Stimulated activated effector memory CD8-positive, alpha-beta T cell treated with anti-CD3 and anti-CD28 coated beads, Interleukin-12 subunit alpha, Interleukin-12 subunit beta, amount 100 ng/mL, for 72 hours (primary cell): ENCODE results near the gene PDE5A.

Experiments
- ATAC-seq: fragments of 150-1000 bp; cut with Tn5 transposase; 2 replicates; pipeline ENCODE4 v1.10.0; 2021
- DNase-seq, 2 donors: peaks; one replicate each; pipeline ENCODE4 v3.0.0; 2021 to 2022; ENCODE audit warnings: low spot score in 2 of 2
- H3K27ac Mint-ChIP-seq: one replicate; pipeline ENCODE4 v1.8.0; 2022; ENCODE audit warnings: mild to moderate bottlenecking, mixed read lengths
- H3K36me3 Mint-ChIP-seq: one replicate; pipeline ENCODE4 v1.8.0; 2022; ENCODE audit warnings: mild to moderate bottlenecking, mixed read lengths
- H3K4me1 Mint-ChIP-seq: one replicate; pipeline ENCODE4 v1.8.0; 2022; ENCODE audit warnings: mixed read lengths
- H3K4me3 Mint-ChIP-seq: one replicate; pipeline ENCODE4 v1.8.0; 2022; ENCODE audit warnings: mild to moderate bottlenecking, mixed read lengths
- H3K9me3 Mint-ChIP-seq: one replicate; pipeline ENCODE4 v1.8.0; 2022; ENCODE audit warnings: mixed read lengths

The PDE5A gene

GRCh38 chr4:119525771-119526712 is 102.6 kb downstream of the PDE5A start:
- no peak for DNase-seq
- ATAC-seq, result no peak
- Mint-ChIP-seq H3K4me1 (no peaks in the 10 kb centered on the region), H3K36me3 (peaks cover 2% of the 10 kb centered on the region), H3K9me3 (no peaks in the 10 kb centered on the region), H3K4me3 (no peak overlapping the region), H3K27ac (no peak overlapping the region)

GRCh38 chr4:119525005-119525749 is 103.4 kb downstream of the PDE5A start:
- H3K36me3 Mint-ChIP-seq, result peaks cover 11% of the 10 kb centered on the region
- no peaks in the 10 kb centered on the region for H3K9me3 Mint-ChIP-seq
- no peak overlapping the region for H3K4me3 Mint-ChIP-seq
- DNase-seq, result no peak
- H3K27ac Mint-ChIP-seq, result no peak overlapping the region
- no peak for ATAC-seq
- no peaks in the 10 kb centered on the region for H3K4me1 Mint-ChIP-seq

GRCh38 chr4:119523399-119523798 is 105.2 kb downstream of the PDE5A start:
- Mint-ChIP-seq H3K36me3 (peaks cover 21% of the 10 kb centered on the region), H3K4me1 (no peaks in the 10 kb centered on the region), H3K9me3 (no peaks in the 10 kb centered on the region), H3K27ac (no peak overlapping the region), H3K4me3 (no peak overlapping the region)
- ATAC-seq, result no peak
- no peak for DNase-seq

GRCh38 chr4:119521268-119521667 is 107.3 kb downstream of the PDE5A start:
- H3K9me3 Mint-ChIP-seq, result no peaks in the 10 kb centered on the region
- DNase-seq (no peak), ATAC-seq (no peak)
- no peaks in the 10 kb centered on the region for H3K4me1 Mint-ChIP-seq
- H3K36me3 Mint-ChIP-seq, result peaks cover 21% of the 10 kb centered on the region
- no peak overlapping the region for H3K27ac Mint-ChIP-seq
- no peak overlapping the region for H3K4me3 Mint-ChIP-seq

- no peak for ATAC-seq
- Mint-ChIP-seq H3K4me1 (no peaks in the 10 kb centered on the region), H3K9me3 (no peaks in the 10 kb centered on the region), H3K27ac (no peak overlapping the region), H3K36me3 (peaks cover 21% of the 10 kb centered on the region), H3K4me3 (no peak overlapping the region)
- DNase-seq, result no peak
Observed at GRCh38 chr4:119518915-119519410, 109.6 kb downstream of the PDE5A start.

- ATAC-seq, result no peak
- Mint-ChIP-seq H3K36me3 (peaks cover 26% of the 10 kb centered on the region), H3K9me3 (no peaks in the 10 kb centered on the region)
Observed at GRCh38 chr4:119518230-119518892, 110.2 kb downstream of the PDE5A start.

GRCh38 chr4:119517361-119518229 is 111.0 kb downstream of the PDE5A start:
- H3K4me1 Mint-ChIP-seq, result no peaks in the 10 kb centered on the region

More at GRCh38 chr4:119518230-119518892, 110.2 kb downstream of the PDE5A start:
- no peak overlapping the region for H3K4me3 Mint-ChIP-seq
- DNase-seq, result no peak
- H3K4me1 Mint-ChIP-seq, result no peaks in the 10 kb centered on the region
- H3K27ac Mint-ChIP-seq, result no peak overlapping the region

GRCh38 chr4:119512398-119512797 is 116.2 kb downstream of the PDE5A start:
- Mint-ChIP-seq H3K9me3 (no peaks in the 10 kb centered on the region), H3K4me1 (no peaks in the 10 kb centered on the region), H3K4me3 (no peak overlapping the region), H3K27ac (no peak overlapping the region), H3K36me3 (peaks cover 14% of the 10 kb centered on the region)
- ATAC-seq (no peak), DNase-seq (no peak)

More at GRCh38 chr4:119517361-119518229, 111.0 kb downstream of the PDE5A start:
- H3K27ac Mint-ChIP-seq, result no peak overlapping the region
- no peak for ATAC-seq
- no peak for DNase-seq
- peaks cover 30% of the 10 kb centered on the region for H3K36me3 Mint-ChIP-seq
- no peaks in the 10 kb centered on the region for H3K9me3 Mint-ChIP-seq
- H3K4me3 Mint-ChIP-seq, result no peak overlapping the region

GRCh38 chr4:119510395-119511149 is 118.0 kb downstream of the PDE5A start:
- ATAC-seq (no peak), DNase-seq (no peak)
- no peak overlapping the region for H3K27ac Mint-ChIP-seq
- peaks cover 19% of the 10 kb centered on the region for H3K36me3 Mint-ChIP-seq
- no peaks in the 10 kb centered on the region for H3K4me1 Mint-ChIP-seq
- no peaks in the 10 kb centered on the region for H3K9me3 Mint-ChIP-seq
- no peak overlapping the region for H3K4me3 Mint-ChIP-seq

- Mint-ChIP-seq H3K4me3 (no peak overlapping the region), H3K4me1 (no peaks in the 10 kb centered on the region), H3K9me3 (no peaks in the 10 kb centered on the region), H3K36me3 (peaks cover 14% of the 10 kb centered on the region), H3K27ac (no peak overlapping the region)
- ATAC-seq (no peak), DNase-seq (no peak)
Observed at GRCh38 chr4:119508281-119508680, 120.3 kb downstream of the PDE5A start.

GRCh38 chr4:119506806-119507205 is 121.8 kb downstream of the PDE5A start:
- H3K4me3 Mint-ChIP-seq, result no peak overlapping the region
- ATAC-seq (no peak), DNase-seq (no peak)
- H3K9me3 Mint-ChIP-seq, result no peaks in the 10 kb centered on the region
- H3K36me3 Mint-ChIP-seq, result peaks cover 19% of the 10 kb centered on the region
- no peaks in the 10 kb centered on the region for H3K4me1 Mint-ChIP-seq
- no peak overlapping the region for H3K27ac Mint-ChIP-seq

- no peaks in the 10 kb centered on the region for H3K4me1 Mint-ChIP-seq
- no peak overlapping the region for H3K4me3 Mint-ChIP-seq
Observed at GRCh38 chr4:119504616-119505015, 124.0 kb downstream of the PDE5A start.

GRCh38 chr4:119501740-119502139 is 126.9 kb downstream of the PDE5A start:
- no peak for DNase-seq
- Mint-ChIP-seq H3K4me1 (no peaks in the 10 kb centered on the region), H3K9me3 (no peaks in the 10 kb centered on the region), H3K4me3 (no peak overlapping the region), H3K36me3 (peaks cover 70% of the 10 kb centered on the region), H3K27ac (no peak overlapping the region)
- no peak for ATAC-seq

More at GRCh38 chr4:119504616-119505015, 124.0 kb downstream of the PDE5A start:
- Mint-ChIP-seq H3K36me3 (peaks cover 41% of the 10 kb centered on the region), H3K27ac (no peak overlapping the region), H3K9me3 (no peaks in the 10 kb centered on the region)
- ATAC-seq (no peak), DNase-seq (no peak)

GRCh38 chr4:119498527-119498926 is 130.1 kb downstream of the PDE5A start:
- Mint-ChIP-seq H3K4me3 (no peak overlapping the region), H3K36me3 (peaks cover 93% of the 10 kb centered on the region), H3K4me1 (no peaks in the 10 kb centered on the region), H3K27ac (peak overlapping the region; percentile 21), H3K9me3 (no peaks in the 10 kb centered on the region)
- DNase-seq (no peak), ATAC-seq (no peak)
